HFFc6 (cell line): ENCODE data around the gene LRATD1. TPM values are rescaled to one million over a fixed set of nuclear protein-coding genes. Genes with fewer than 3 reads are reported as not detected.

Experiments
- DNase-seq: peaks from one replicate; pipeline ENCODE4 v3.0.0-alpha.2; 2018
- H3K27ac Mint-ChIP-seq: 2 replicates; pipeline ENCODE4 v1.8.0; 2020; ENCODE audit warnings: mild to moderate bottlenecking, mixed read lengths
- H3K27me3 Mint-ChIP-seq: 2 replicates; pipeline ENCODE4 v1.8.0; 2021; ENCODE audit warnings: mild to moderate bottlenecking, moderate library complexity, mixed read lengths; ENCODE audit not compliant: insufficient read depth
- H3K36me3 Mint-ChIP-seq: 2 replicates; pipeline ENCODE4 v1.8.0; 2021; ENCODE audit warnings: low read depth, mixed read lengths
- H3K4me1 Mint-ChIP-seq: 2 replicates; pipeline ENCODE4 v1.8.0; 2020; ENCODE audit warnings: low read depth, mixed read lengths
- H3K4me3 Mint-ChIP-seq: 2 replicates; pipeline ENCODE4 v1.8.0; 2020; ENCODE audit warnings: mild to moderate bottlenecking, moderate library complexity, mixed read lengths
- H3K9me3 Mint-ChIP-seq: 2 replicates; pipeline ENCODE4 v1.8.0; 2020; ENCODE audit warnings: mild to moderate bottlenecking, mixed read lengths
- CTCF ChIP-seq: fragments of 200-600 bp; sonication (generic); IDR thresholded peaks from 2 replicates; pipeline ENCODE4 v1.5.0; 2021; ENCODE audit warnings: antibody characterized with exemption, mild to moderate bottlenecking
- total RNA-seq, 6 experiments: library from RNA; stranded (reverse); fragmentation: NEBNext Ultra II Directional; extraction: Animal tissue kit (Norgen Biotek cat#: 25700); gene quantifications; 2 replicates in 1 of 6; 3 replicates in 5 of 6; pipeline ENCODE4 v1.2.3, GENCODE V29; 2021

The LRATD1 gene
- total RNA-seq, 6 experiments from 2014 or later, result 0.05 to 0.07 TPM; not detected in 4

DNA sequence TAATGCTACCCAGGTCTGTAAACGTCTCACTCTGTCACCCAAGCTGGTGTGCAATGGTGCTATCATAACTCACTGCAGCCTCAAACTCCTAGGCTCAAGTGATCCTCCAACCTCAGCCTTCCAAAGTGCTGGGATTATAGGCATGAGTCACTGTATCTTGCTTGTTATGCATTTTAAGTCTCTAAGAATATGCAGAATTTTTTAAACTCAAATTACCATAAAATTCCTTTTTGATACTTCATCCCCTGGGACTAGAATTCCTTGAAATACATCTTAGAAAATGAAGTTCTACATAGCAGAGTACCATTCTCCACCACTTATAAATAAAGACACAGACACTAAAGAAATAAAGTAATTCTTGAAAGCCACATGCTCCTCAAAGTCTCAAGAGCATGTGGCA lies 30.2 kb upstream of the LRATD1 start:
- no peak for TF ChIP-seq CTCF
- Mint-ChIP-seq H3K4me3 (no peak overlapping the region), H3K27me3 (peaks cover 2% of the 10 kb centered on the region; the same call in 1 of the 2 replicates), H3K36me3 (no peaks in the 10 kb centered on the region), H3K4me1 (peaks cover 15% of the 10 kb centered on the region), H3K27ac (no peak overlapping the region), H3K9me3 (no peaks in the 10 kb centered on the region)
- DNase-seq, result no peak

GRCh38 chr2:14603676-14604075 lies 28.8 kb upstream of the LRATD1 start:
- H3K36me3 Mint-ChIP-seq, result no peaks in the 10 kb centered on the region
- TF ChIP-seq CTCF, result no peak
- no peak for DNase-seq
- H3K27ac Mint-ChIP-seq, result no peak overlapping the region
- H3K27me3 Mint-ChIP-seq, result peaks cover under 1% of the 10 kb centered on the region; the same call in 1 of the 2 replicates
- no peak overlapping the region for H3K4me3 Mint-ChIP-seq
- H3K9me3 Mint-ChIP-seq, result no peaks in the 10 kb centered on the region
- H3K4me1 Mint-ChIP-seq, result peaks cover 15% of the 10 kb centered on the region

- H3K4me3 Mint-ChIP-seq, result no peak overlapping the region
- H3K27me3 Mint-ChIP-seq, result peaks cover 3% of the 10 kb centered on the region; the same call in 1 of the 2 replicates
- H3K9me3 Mint-ChIP-seq, result no peaks in the 10 kb centered on the region
- no peak for DNase-seq
- H3K36me3 Mint-ChIP-seq, result no peaks in the 10 kb centered on the region
- TF ChIP-seq CTCF, result no peak
- H3K27ac Mint-ChIP-seq, result no peak overlapping the region
- H3K4me1 Mint-ChIP-seq, result no peaks in the 10 kb centered on the region; the same call in 1 of the 2 replicates
Measured at GRCh38 chr2:14608245-14608644, 24.3 kb upstream of the LRATD1 start.

DNA sequence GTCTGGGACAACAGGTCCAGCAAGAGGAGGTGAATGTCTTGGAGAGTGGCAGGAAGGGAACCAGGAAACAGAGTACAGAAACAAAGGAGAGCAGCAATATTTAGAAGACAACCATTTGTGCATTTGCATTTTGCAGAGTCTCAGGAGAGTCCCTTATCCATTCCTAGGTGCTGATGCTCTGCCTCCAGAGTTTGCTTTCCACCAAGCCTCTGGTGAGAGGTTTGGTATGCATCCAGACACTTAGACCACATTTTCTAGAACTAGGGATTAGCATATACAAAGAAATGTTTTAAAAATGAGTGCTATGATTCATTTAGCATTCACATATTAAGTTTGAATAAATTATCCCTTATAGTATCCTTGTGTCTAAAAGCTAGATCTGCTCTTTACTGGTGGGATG lies 18.5 kb upstream of the LRATD1 start:
- no peaks in the 10 kb centered on the region for H3K36me3 Mint-ChIP-seq
- H3K27ac Mint-ChIP-seq, result no peak overlapping the region
- DNase-seq, result no peak
- TF ChIP-seq CTCF, result no peak
- no peak overlapping the region for H3K4me3 Mint-ChIP-seq
- H3K4me1 Mint-ChIP-seq, result peaks cover 21% of the 10 kb centered on the region; the same call in 1 of the 2 replicates
- H3K9me3 Mint-ChIP-seq, result no peaks in the 10 kb centered on the region
- peaks cover 5% of the 10 kb centered on the region; the same call in 1 of the 2 replicates for H3K27me3 Mint-ChIP-seq

GRCh38 chr2:14615121-14615520 lies 17.4 kb upstream of the LRATD1 start:
- DNase-seq, result no peak

More at GRCh38 chr2:14615121-14615520, 17.4 kb upstream of the LRATD1 start:
- no peak overlapping the region for H3K27ac Mint-ChIP-seq
- no peak overlapping the region for H3K4me3 Mint-ChIP-seq
- H3K36me3 Mint-ChIP-seq, result no peaks in the 10 kb centered on the region
- no peaks in the 10 kb centered on the region for H3K9me3 Mint-ChIP-seq
- no peak for TF ChIP-seq CTCF
- peaks cover 4% of the 10 kb centered on the region; the same call in 1 of the 2 replicates for H3K27me3 Mint-ChIP-seq
- H3K4me1 Mint-ChIP-seq, result peaks cover 28% of the 10 kb centered on the region; the same call in 1 of the 2 replicates
